ENCODE measurements around the gene RERE.

Gene RERE

GRCh38 chr1:8337776-8338525, 479.5 kb downstream of the RERE start:
- DNase-seq, result no peak

- no peak for DNase-seq
These were observed 482.2 kb downstream of the RERE start for GRCh38 chr1:8335246-8335645.

GRCh38 chr1:8334106-8334851, 483.2 kb downstream of the RERE start:
- no peak for DNase-seq

GRCh38 chr1:8333246-8333987, 484.0 kb downstream of the RERE start:
- DNase-seq, result no peak

DNA sequence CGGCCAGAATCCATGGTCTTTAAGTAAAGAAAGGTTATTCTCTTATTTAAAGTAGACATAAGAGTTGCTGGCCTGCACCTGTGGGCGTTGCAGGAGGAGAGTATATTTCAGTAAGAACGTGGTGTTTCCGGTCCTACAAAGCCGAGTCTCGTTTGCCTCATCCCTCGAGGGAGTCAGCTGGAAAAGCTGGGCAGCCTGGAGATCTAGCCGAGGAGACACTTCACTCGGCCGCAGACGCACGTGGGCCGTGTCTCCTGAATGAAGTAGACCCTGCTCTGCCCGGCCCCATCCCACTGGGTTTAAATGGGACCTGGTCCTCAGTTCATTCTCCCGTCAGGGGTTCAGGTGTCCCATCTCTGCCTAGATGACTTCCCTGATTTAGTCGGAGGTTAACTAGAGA, 484.6 kb downstream of the RERE start:
- no peak for DNase-seq

- DNase-seq, result no peak
These were observed 486.9 kb downstream of the RERE start for GRCh38 chr1:8330271-8331125.

DNA sequence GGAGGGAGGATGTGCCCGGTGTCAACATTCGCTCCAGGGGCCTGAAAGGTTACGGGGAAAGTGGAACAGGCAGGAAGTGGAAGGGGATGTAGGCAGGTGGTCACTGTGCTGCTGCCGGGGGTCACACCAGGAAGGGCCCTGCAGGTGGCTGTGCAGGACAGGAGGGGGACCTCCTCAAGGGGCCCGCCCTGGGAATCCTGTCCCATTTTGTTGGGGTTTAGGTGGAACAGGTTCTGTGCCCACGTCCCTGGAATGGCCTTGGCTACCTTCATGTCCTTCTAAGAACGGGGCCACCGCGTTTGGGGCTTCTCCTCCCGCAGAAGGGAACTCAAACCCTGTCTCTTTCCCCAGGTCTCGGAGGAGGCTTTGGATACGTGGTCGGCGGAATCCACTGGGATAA, 487.6 kb downstream of the RERE start:
- no peak for DNase-seq

GRCh38 chr1:8329439-8329838, 488.0 kb downstream of the RERE start:
- DNase-seq, result no peak

GRCh38 chr1:8328271-8328670, 489.2 kb downstream of the RERE start:
- DNase-seq, result no peak

DNA sequence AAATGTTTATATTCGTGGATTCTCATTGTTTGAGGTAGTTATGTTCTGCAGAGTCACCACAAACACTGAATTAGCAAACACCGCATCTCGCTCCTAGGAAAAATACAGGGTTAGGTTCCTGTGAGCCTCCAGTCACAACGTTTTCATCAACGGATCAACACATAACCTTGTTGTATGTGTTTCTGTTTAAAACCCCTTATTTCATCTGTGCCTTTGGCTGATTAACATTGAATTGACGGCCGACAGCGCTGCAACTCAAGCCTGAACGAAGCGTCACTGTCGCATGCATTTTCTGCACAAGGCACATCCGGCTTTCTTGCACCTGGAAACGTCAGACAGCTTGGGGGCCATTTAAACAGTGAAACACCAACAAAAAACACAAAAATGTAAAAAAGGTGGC, 491.2 kb downstream of the RERE start:
- no peak for DNase-seq

GRCh38 chr1:8325771-8326170, 491.7 kb downstream of the RERE start:
- no peak for DNase-seq

- no peak for DNase-seq
These were observed 493.1 kb downstream of the RERE start for GRCh38 chr1:8324176-8324810.

DNA sequence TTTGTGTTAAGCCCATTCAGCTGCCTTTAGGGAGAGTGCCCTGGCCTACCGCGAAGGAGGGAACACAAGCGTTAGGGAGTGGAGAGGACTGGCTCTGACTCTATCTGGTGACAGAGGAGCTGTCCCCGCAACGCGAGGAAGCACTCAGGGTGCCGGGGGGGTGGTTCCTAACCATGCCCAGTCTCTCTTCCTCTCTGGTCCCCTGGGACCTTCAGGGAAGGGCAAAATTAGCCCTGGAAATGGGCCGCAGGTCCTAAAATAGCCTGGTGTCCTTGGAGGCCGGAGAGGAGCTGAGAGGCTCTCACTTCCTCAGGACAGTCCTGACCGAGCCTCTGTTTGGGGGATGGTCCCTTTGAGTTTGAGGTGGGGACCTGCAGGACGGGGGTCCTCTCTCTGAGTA, 493.7 kb downstream of the RERE start:
- DNase-seq, result no peak

GRCh38 chr1:8321612-8322011, 495.8 kb downstream of the RERE start:
- DNase-seq, result no peak

DNA sequence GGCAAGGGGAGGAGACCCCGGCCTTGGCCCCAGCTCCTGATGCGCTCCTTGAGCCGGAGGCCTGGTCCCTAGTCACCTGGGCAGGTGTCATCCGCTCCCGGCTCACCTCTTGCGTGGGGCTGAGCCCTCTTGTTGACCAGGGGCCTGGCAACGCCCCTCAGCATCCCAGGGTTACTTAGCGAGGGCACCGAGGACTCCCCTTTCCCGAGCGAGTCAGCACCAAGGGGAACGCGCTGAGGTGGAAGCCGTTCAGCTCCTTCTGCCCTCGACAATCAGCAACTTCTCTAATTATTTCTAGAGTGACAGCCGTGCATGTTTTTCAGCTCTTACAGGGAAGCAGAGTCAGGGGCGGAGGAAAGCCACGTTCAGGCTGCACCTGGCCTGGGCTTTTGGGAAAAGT, 499.0 kb downstream of the RERE start:
- no peak for DNase-seq

GRCh38 chr1:8317647-8318381, 499.6 kb downstream of the RERE start, which contains the start of gene SLC45A1:
Gene SLC45A1, plus strand, starts transcription at chr1:8318114. Its CDS starts 6,216 bp downstream, at chr1:8324330.
- peak; percentile 70 for DNase-seq

DNA sequence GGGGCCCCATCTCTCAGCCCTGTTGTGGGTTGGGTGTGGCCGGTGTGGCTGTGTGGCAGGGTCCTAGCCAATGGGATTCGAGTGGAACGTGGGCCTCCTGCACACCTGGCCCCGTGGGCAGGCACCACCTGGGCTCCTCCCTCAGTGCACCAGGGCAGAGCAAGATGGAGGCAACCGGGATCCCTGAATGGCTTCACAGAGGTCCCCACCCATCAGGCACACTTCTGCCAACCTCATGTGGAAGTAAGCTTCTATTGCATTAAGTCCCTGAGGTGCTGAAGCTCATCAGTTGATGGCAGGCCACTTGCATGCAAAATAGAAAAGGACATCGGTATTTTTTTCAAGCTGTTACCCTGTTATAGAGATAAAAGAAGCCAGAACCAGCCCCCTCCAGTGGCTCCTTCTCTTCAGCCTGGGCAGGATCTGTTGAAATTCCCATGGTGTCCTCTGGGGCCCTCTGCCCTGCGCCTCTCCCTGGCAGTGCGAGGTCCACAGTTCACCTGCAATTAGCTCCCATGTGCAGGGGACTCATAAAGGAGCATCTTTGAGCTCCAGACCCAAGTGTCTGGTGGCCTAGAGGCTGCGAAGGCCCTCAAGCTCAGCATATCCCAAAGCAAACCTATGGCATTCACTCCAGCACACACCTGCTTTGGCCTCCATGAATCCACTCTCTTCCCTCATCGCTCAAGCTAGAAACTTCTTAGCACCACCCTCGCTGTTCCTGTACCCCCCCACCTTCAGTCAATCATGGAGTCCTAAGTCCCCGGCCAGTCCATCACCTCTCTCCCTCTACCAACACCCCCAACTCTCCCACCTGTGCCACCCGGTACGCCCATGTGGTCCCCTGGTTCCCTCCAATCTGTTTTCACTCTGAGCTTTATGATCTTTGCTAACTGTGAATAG, 501.6 kb downstream of the RERE start:
- no peak for DNase-seq

DNA sequence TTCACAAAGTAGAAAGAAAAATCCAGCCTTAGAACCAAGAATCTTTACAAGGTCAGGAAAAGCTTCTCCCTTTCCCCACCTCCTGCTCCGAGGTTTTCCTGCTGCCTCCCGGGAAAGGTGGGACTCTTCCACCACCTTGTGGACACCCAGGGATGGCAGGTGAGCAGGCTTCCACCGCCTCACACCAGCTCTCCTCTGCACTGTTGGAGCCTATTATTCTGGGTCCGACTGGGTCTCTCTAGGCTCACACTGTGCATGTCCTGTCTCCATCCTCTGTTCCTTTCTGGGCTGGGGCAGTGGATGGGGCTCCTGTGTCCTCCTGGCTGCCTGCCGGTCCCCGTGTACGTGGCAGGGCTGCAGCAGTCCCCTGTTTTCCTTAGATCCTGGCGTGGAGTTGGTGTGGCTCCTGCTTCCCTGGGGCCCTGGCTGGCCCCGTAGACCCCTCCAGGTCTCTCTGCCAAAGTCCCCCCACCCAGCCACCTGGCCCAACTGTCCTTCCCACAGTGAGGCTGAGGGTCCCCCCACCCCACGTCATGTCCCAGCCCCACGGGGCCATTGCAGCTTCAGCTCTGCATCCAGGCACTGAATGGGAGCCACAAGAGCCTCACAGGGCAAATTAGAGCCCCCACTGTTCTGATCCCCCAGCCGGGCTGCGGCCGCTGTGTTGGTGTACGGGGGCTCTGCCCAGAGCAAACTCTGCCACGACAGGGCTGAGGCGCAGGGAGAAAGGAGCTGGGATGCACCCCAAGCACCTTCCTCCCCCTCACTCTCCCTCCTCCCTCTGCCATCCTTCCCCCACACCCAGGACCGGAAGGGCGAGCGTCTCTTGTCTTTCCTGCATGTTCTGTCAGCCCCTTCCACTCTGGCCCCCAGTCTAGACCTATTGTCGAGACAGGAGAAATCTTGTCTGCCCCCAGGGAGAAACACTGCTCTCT, 502.8 kb downstream of the RERE start:
- DNase-seq, result peak; percentile 51

GRCh38 chr1:8313231-8313630, 504.2 kb downstream of the RERE start:
- DNase-seq, result no peak

Data from activated gamma-delta T cell treated with Interleukin-2 at 50 U/mL for 16 hours (primary cell).